ENCODE results near the gene CAPN8.

CAPN8 gene

GRCh38 chr1:223521150-223521549 is 144.4 kb downstream of the CAPN8 start:
- TF ChIP-seq EP300 (IDR thresholded peaks at IDR 0.05; ENCODE audit: borderline replicate concordance), result no peak
- no peak for TF ChIP-seq MAX (IDR thresholded peaks at IDR 0.05)
- TF ChIP-seq FOXM1 (IDR thresholded peaks at IDR 0.05; ENCODE audit: borderline replicate concordance, low read depth), result no peak
- TF ChIP-seq TCF12 (IDR thresholded peaks at IDR 0.05; ENCODE audit: low read depth), result no peak
- TF ChIP-seq REST (IDR thresholded peaks at IDR 0.05; ENCODE audit: low read depth), result no peak
- TF ChIP-seq EGR1 (IDR thresholded peaks at IDR 0.05), result no peak
- TF ChIP-seq CEBPB (IDR thresholded peaks at IDR 0.05), result no peak
- no peak for TF ChIP-seq ZBTB7A (IDR thresholded peaks at IDR 0.05; ENCODE audit: low read depth)
- no peak for TF ChIP-seq USF1 (IDR thresholded peaks at IDR 0.05)
- TF ChIP-seq TEAD4 (IDR thresholded peaks at IDR 0.05), result no peak
- TF ChIP-seq YY1 (IDR thresholded peaks at IDR 0.05; ENCODE audit: low read depth), result no peak

- TF ChIP-seq ZBTB7A (IDR thresholded peaks at IDR 0.05; ENCODE audit: low read depth) (no peak), FOXM1 (IDR thresholded peaks at IDR 0.05; ENCODE audit: borderline replicate concordance, low read depth) (no peak), YY1 (IDR thresholded peaks at IDR 0.05; ENCODE audit: low read depth) (no peak), USF1 (IDR thresholded peaks at IDR 0.05) (no peak), MAX (IDR thresholded peaks at IDR 0.05) (no peak), TCF12 (IDR thresholded peaks at IDR 0.05; ENCODE audit: low read depth) (no peak), TEAD4 (IDR thresholded peaks at IDR 0.05) (no peak), TAF1 (IDR thresholded peaks at IDR 0.05; ENCODE audit: low read depth) (no peak)
These were observed 145.3 kb downstream of the CAPN8 start for GRCh38 chr1:223520200-223520599.

GRCh38 chr1:223519116-223519515 is 146.4 kb downstream of the CAPN8 start:
- no peak for TF ChIP-seq TAF1 (IDR thresholded peaks at IDR 0.05; ENCODE audit: low read depth)
- no peak for TF ChIP-seq TCF12 (IDR thresholded peaks at IDR 0.05; ENCODE audit: low read depth)
- no peak for TF ChIP-seq EP300 (IDR thresholded peaks at IDR 0.05; ENCODE audit: borderline replicate concordance)
- TF ChIP-seq RAD21 (IDR thresholded peaks at IDR 0.05; ENCODE audit: low read depth), result no peak
- TF ChIP-seq CEBPB (IDR thresholded peaks at IDR 0.05), result no peak
- TF ChIP-seq FOXM1 (IDR thresholded peaks at IDR 0.05; ENCODE audit: borderline replicate concordance, low read depth), result no peak
- no peak for TF ChIP-seq YY1 (IDR thresholded peaks at IDR 0.05; ENCODE audit: low read depth)
- no peak for TF ChIP-seq CREB1 (IDR thresholded peaks at IDR 0.05; ENCODE audit: low read depth)
- no peak for TF ChIP-seq NFIC (IDR thresholded peaks at IDR 0.05)
- TF ChIP-seq EGR1 (IDR thresholded peaks at IDR 0.05), result no peak
- no peak for TF ChIP-seq MAX (IDR thresholded peaks at IDR 0.05)
- no peak for TF ChIP-seq REST (IDR thresholded peaks at IDR 0.05; ENCODE audit: low read depth)

GRCh38 chr1:223515926-223516325 is 149.6 kb downstream of the CAPN8 start:
- no peak for TF ChIP-seq REST (IDR thresholded peaks at IDR 0.05; ENCODE audit: low read depth)
- no peak for TF ChIP-seq EGR1 (IDR thresholded peaks at IDR 0.05)

GRCh38 chr1:223515421-223515820 is 150.1 kb downstream of the CAPN8 start:
- TF ChIP-seq FOXM1 (IDR thresholded peaks at IDR 0.05; ENCODE audit: borderline replicate concordance, low read depth), result no peak
- no peak for TF ChIP-seq CEBPB (IDR thresholded peaks at IDR 0.05)
- TF ChIP-seq RAD21 (IDR thresholded peaks at IDR 0.05; ENCODE audit: low read depth), result no peak
- no peak for TF ChIP-seq YY1 (IDR thresholded peaks at IDR 0.05; ENCODE audit: low read depth)

Data from Ishikawa (cell line).